CD4-positive, alpha-beta T cell treated with Interferon gamma for 1 hour (primary cell): ENCODE results near the gene UBTD2.
"Not testable (repeated sequence)": the region's sequence is repeated elsewhere in the genome, so short reads cannot be mapped to it uniquely, and the experiment has no call there.

Experiments used
- DNase-seq: peaks from one replicate; pipeline ENCODE4 v3.0.0-alpha.2; 2020

The UBTD2 gene

DNA sequence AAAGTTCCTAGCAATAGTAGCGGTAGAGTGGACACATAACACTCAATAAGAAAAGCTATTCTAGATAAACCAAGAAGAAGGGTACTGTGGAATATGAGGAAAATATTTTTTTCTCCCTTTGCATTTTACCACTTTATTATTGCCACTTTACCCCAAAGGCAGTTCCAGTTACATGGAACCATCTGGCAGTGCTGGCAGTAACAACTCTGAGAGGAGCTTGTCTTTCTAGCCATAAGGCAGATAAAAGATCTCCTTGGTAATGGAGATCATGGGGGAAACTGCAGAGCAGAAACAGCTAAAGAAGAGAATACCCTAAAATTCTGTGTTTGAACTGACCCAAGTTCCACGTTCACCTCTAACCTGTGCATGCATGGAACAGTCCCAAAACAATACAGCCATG is 38.5 kb downstream of the UBTD2 start:
- no peak for DNase-seq

- DNase-seq, result no peak
Measured at GRCh38 chr5:172243302-172243701, 40.3 kb downstream of the UBTD2 start.

GRCh38 chr5:172238334-172238733 is 45.2 kb downstream of the UBTD2 start:
- DNase-seq, result no peak

DNA sequence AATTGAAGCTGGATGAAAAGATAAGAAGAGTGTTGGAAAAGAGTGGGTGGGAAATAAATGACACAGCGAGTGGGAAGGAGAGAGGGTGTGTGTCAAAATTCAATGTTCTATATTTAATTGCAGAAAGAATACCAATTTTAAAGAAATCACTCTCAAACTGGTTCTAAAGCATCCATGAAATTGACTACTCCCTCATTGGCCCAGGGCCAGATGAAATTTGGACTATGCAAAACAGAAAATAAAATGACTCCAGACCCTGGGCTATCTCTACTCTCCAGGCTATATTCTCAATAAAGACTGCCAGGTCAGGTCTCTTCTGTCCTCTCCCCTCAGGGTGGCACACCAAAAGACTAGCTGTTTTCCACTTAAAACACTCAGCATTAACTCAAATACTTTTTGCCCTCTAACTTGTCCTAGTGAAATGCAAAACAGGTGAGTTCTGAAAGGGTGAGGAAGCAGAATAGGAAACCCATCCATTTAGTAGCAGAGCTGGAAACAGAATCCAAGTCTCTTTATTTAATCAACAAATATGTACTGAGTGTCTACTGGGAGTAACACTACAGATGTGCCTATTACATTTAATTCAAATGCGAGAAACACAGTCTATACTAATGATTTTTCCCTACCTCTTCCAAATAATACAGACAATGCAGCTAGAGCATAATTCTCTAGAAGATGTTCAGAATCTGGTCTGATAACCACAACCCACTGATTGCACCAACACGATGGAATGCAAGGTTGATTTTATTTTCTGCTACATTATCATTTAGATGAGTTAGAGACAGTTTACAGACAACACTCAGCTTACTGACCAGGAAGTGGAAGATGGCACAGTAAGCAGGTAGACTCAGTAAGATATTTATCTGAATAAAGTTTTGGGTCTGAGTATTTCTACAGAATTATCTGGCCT is 47.5 kb downstream of the UBTD2 start:
- DNase-seq, result no peak

DNA sequence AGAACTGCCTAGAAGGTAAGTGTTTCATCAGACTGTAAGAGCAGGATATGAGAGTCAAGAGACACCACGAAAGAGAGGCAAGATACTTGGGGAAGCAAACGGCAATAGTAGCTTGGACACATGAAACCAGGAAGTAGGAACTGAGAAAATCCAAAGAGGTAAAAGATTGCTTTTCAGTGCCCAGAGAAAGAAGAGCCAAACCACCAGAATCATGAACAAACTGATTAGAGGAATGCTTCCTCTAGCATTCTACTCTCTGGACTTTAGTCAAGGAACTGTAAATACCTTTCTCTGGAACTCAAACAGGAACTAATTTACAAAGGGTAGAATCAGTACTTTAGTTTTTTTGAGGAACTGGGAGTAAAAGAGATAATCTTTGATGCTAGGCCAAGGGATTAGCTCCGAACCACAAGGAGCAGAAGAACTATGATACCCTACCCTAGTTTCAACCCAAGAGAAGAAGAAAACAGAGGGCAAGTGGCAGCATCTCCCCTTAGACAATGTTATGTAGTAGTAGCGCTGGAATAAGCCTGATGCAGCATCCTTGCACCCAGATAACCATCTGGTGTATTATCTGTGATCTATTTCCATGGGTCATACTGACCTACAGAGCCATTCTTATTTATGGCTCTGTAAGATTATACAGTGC is 48.3 kb downstream of the UBTD2 start:
- DNase-seq, result no peak

GRCh38 chr5:172234031-172234430 is 49.5 kb downstream of the UBTD2 start:
- no peak for DNase-seq

- no peak for DNase-seq
Measured at GRCh38 chr5:172229904-172230303, 53.7 kb downstream of the UBTD2 start.

GRCh38 chr5:172224996-172225395 is 58.6 kb downstream of the UBTD2 start:
- no peak for DNase-seq

GRCh38 chr5:172223901-172224873 is 59.4 kb downstream of the UBTD2 start:
- DNase-seq, result no peak

DNA sequence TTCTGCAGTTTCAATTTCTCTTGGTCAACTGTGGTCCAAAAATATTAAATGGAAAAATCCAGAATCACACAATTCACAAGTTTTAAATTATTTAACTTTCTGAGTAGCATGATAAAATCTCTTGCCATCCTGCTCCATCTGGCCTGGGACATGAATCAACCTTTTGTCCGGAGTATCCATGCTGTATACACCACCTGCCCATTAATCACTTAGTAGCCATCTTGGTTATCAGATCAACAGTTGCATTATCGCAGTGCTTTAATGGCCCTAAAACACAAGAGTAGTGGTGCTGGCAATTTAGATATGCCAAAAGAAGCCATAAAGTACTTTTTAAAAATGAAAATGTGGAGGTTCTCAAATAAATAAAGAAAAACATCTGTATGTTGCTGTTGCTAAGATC is 64.3 kb downstream of the UBTD2 start:
- no peak for DNase-seq

DNA sequence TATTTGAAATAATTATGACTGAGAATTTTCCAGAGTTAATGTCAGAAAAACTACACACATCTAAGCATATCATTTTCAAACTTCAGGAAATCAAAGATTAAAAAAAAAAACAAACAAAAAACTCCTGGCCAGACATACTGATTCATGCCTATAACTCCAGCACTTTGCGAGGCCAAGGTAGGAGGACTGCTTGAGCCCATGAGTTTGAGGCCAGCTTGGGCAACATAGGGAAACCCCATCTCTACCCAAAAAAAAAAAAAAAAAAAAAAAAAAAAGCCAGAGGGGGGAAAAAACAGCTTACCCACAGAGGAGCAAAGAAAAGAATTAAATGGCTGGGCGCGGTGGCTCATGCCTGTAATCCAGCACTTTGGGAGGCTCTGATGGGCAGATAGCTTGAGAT is 67.2 kb downstream of the UBTD2 start:
- DNase-seq, result no peak

- no peak for DNase-seq
Measured at GRCh38 chr5:172213126-172213525, 70.4 kb downstream of the UBTD2 start.

DNA sequence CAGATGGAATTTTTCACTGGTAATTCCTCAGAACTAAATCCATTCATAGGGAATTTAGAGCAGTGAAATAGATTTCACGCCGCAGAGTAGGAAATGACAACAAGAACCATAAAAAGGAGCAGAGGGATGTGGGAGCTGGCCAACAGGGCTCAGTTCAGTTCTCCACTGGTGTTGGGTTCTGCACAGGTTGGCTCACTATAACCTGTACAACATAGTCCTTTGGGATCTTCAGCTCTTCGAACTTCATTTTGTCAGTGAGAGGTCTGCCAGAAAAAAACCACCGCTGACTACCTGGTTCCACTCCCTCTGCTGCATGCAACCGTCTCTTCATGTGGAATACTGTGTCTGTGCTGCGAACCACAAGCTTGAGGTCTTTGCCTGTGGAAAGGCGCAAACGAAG is 71.9 kb downstream of the UBTD2 start:
- DNase-seq, result no peak

DNA sequence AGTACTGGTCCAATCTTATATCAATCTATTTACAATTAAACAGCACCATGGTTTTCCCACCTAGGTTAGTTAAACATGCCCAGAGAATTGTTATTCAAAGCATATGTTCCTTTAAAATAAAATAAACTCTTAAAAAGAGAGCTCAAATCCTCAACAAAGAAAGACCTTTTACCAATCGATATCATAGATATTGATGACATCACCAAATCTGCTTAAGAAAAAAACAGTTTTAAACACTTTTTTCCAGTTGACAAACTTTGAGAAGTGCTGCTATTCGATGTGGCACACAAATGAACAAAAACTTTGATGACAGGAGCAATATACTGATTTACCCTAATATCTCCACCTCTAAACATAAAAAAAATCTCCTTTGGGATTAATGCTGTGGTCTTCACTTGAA is 73.8 kb downstream of the UBTD2 start:
- no peak for DNase-seq

GRCh38 chr5:172207511-172207910 is 76.1 kb downstream of the UBTD2 start:
- no peak for DNase-seq

GRCh38 chr5:172205984-172206383 is 77.6 kb downstream of the UBTD2 start:
- not testable (repeated sequence) for DNase-seq

- DNase-seq, result no peak
Measured at GRCh38 chr5:172200476-172200875, 83.1 kb downstream of the UBTD2 start.

- DNase-seq, result no peak
Measured at GRCh38 chr5:172199446-172199845, 84.1 kb downstream of the UBTD2 start.

DNA sequence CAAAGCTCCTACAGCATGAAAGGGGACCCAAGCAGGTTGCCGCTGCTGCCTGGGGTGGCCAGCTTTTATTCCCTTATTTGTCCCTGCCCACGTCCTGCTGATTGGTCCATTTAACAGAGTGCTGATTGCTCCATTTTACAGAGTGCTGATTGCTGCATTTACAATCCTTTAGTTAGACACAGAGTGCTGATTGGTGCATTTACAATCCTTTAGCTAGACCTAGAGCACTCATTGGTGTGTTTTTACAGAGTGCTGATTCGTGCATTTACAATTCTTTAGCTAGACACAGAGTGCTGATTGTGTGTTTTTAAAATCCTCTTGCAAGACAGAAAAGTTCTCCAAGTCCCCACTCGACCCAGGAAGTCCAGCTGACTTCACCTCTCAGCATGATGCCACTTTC is 85.8 kb downstream of the UBTD2 start:
- DNase-seq, result not testable (repeated sequence)

- DNase-seq, result no peak
Measured at GRCh38 chr5:172194985-172195774, 88.4 kb downstream of the UBTD2 start.

DNA sequence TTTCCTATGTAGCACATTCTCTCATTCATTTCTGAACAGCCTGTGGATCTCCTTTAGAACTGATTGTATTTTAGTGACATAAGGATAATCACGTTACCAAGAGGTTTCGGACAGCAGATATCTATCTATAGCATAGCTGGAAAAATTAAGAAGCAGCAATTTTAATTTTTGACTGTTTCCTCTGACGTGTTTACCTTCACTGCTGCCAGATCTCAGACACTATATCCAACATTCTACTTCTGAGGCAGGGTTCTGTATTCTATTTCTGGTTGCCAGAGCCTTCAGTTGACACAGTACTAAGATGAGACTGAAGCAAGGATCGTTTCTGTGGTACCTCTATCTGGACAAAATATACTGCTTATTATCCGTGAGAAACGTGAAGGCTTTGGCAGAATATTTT is 89.7 kb downstream of the UBTD2 start, which contains the start of gene EFCAB9:
Gene EFCAB9 (plus strand): TSS at position 301 of the 400 bp plus-strand sequence. CDS start 1 bp downstream, at position 302.
- no peak for DNase-seq

GRCh38 chr5:172189693-172190296 is 93.8 kb downstream of the UBTD2 start:
- DNase-seq, result no peak
